ENCODE data around the gene MAGEA2B. TPM values are rescaled to one million over a fixed set of nuclear protein-coding genes. Genes with fewer than 3 reads are reported as not detected.

The MAGEA2B gene
- total and polyA plus RNA-seq, 2 of the 4 experiments (the other 2 are of a cell fraction), result not detected

- Histone ChIP-seq H3K27ac (ENCODE audit: insufficient read depth, low read length) (no peak overlapping the region), H3K9me3 (ENCODE audit: control insufficient read depth, insufficient read depth, low read length) (no peaks in the 10 kb centered on the region), H3K14ac (replicated peaks; ENCODE audit: low read depth, low read length) (no peak overlapping the region), H3K4me2 (ENCODE audit: low read depth, low read length) (no peak overlapping the region), H3K4me1 (ENCODE audit: control insufficient read depth, insufficient read depth, low read length) (no peaks in the 10 kb centered on the region), H4K91ac (ENCODE audit: insufficient read depth, low read depth, low read length) (no peak overlapping the region), H2BK120ac (ENCODE audit: low read depth, low read length) (no peak overlapping the region), H3K9me1 (ENCODE audit: insufficient read depth, low read length) (no peaks in the 10 kb centered on the region), H3K23ac (ENCODE audit: low read depth, low read length) (no peak overlapping the region), H3K36me3 (ENCODE audit: control insufficient read depth, insufficient read depth, low read length) (no peaks in the 10 kb centered on the region), H3K9ac (ENCODE audit: low read depth, low read length) (no peak overlapping the region), H4K20me1 (ENCODE audit: insufficient read depth, low read length) (no peaks in the 10 kb centered on the region), H3K79me1 (ENCODE audit: low read depth in 1 of 2, low read length in 2 of 2) (no peaks in the 10 kb centered on the region), H3K4me3 (ENCODE audit: insufficient read depth, low read depth, low read length) (no peak overlapping the region), H2AFZ (replicated peaks; ENCODE audit: low read length, poor library complexity) (no peak overlapping the region), H2AK5ac (ENCODE audit: low read depth, low read length) (no peak overlapping the region), H2BK20ac (ENCODE audit: low read depth, low read length) (no peak overlapping the region), H4K5ac (ENCODE audit: low read depth, low read length) (no peak overlapping the region), H2BK15ac (ENCODE audit: low read depth, low read length) (no peak overlapping the region), H2AK9ac (replicated peaks; ENCODE audit: low read depth, low read length, poor library complexity) (no peak overlapping the region), H3K4ac (ENCODE audit: low read depth, low read length) (no peak overlapping the region), H3K27me3 (ENCODE audit: control insufficient read depth, insufficient read depth, low read length) (no peaks in the 10 kb centered on the region), H3K18ac (ENCODE audit: low read depth, low read length) (no peak overlapping the region), H4K8ac (ENCODE audit: low read depth in 2 of 2, low read length in 2 of 2) (no peak overlapping the region), H2BK5ac (ENCODE audit: low read depth, low read length, poor library complexity, severe bottlenecking) (no peak overlapping the region), H3K56ac (ENCODE audit: extremely low read depth, insufficient read depth, low read length) (no peak overlapping the region)
- intact Hi-C loops (cut with micrococcal nuclease), result no loop called here
- no peak for TF ChIP-seq RFX5 (IDR thresholded peaks at IDR 0.05; ENCODE audit: low read depth, low read length)
- no peak for TF ChIP-seq CEBPB (IDR thresholded peaks at IDR 0.05; ENCODE audit: low read depth, low read length)
- TF ChIP-seq POLR2A (IDR thresholded peaks at IDR 0.05; ENCODE audit: low read depth, low read length), result no peak
- TF ChIP-seq MAFK (IDR thresholded peaks at IDR 0.05; ENCODE audit: low read depth, low read length), result no peak
- TF ChIP-seq RAD21 (IDR thresholded peaks at IDR 0.05; ENCODE audit: low read length), result no peak
- TF ChIP-seq SMC3 (IDR thresholded peaks at IDR 0.05; ENCODE audit: low read depth, low read length), result no peak
- TF ChIP-seq CTCF (conservative IDR thresholded peaks at IDR 0.05; ENCODE audit: low read depth, low read length), result no peak
- TF ChIP-seq MXI1 (IDR thresholded peaks at IDR 0.05; ENCODE audit: borderline replicate concordance, low read depth, low read length), result no peak
- no peak for TF ChIP-seq BHLHE40 (IDR thresholded peaks at IDR 0.05; ENCODE audit: low read depth, low read length)
- no peak for TF ChIP-seq RCOR1 (IDR thresholded peaks at IDR 0.05; ENCODE audit: insufficient replicate concordance, low read length)
- TF ChIP-seq CHD1 (IDR thresholded peaks at IDR 0.05; ENCODE audit: low read depth, low read length), result no peak
- TF ChIP-seq FOS (IDR thresholded peaks at IDR 0.05; ENCODE audit: low read depth, low read length), result no peak
- no peak for ATAC-seq (ENCODE audit: low read depth)
- BruUV-seq (replicated peaks), result no TSS peak
- in situ Hi-C loops (cut with MboI; ENCODE audit: low sequenced_read_pairs), result no loop called here
- WGBS, 2 experiments (ENCODE audit: extremely low coverage in 2 of 2, insufficient read length in 1 of 2), result no CpG with 5 or more reads among the region's 7 CpGs
- CTCF ChIA-PET, result no interaction called here
- dilution Hi-C loops (cut with HindIII; ENCODE audit: low sequenced_read_pairs, unreplicated experiment), result no loop called here
- POLR2A ChIA-PET (ENCODE audit: unreplicated experiment), result no interaction called here
- DNase-seq, result no peak
Observed at GRCh38 chrX:152725409-152725808, 11.0 kb downstream of the MAGEA2B start.
